K562 (cell line): ENCODE data around the gene HOXB3. TPM values are rescaled to one million over a fixed set of nuclear protein-coding genes. Genes with fewer than 3 reads are reported as not detected.
A peak's percentile ranks its signal among the peaks of the same experiment; 100 is the strongest.

Experiments
- ATAC-seq: fragments of 200-7000 bp; cut with Tn5 transposase; 3 replicates; pipeline ENCODE4 v1.9.1; 2020; ENCODE audit warnings: moderate library complexity
- BruUV-seq: library from RNA; stranded (reverse); fragments of 400-500 nt; replicated peaks from 2 replicates; lab custom pipeline; 2021; lab: Mats Ljungman, UMichigan
- CTCF ChIA-PET: fragments of 300-600 bp; formaldehyde crosslinking; extraction: SDS; loops from one replicate; lab custom pipeline; 2021; ENCODE audit warnings: low intra/inter-chr PET ratio; lab: Yijun Ruan, JAX
- POLR2A ChIA-PET: fragments of 300-600, 350-650 bp; sonication (Branson Sonifier 250); formaldehyde crosslinking; extraction: SDS; loops from one replicate; lab custom pipeline; 2021; ENCODE audit warnings: antibody characterized with exemption, inconsistent platforms; lab: Yijun Ruan, JAX
- DNase-seq, 4 experiments: peaks; one replicate each; pipeline versions ENCODE4 v3.0.0 to v3.0.0-alpha.2; 2011 to 2018; ENCODE audit warnings: low spot score in 3 of 4, mixed read lengths in 3 of 4; ENCODE audit errors: extremely low read depth in 1 of 4
- FAIRE-seq: peaks from 2 replicates; lab custom pipeline; 2011; peaks lifted over from hg19 to GRCh38; lab: Jason Lieb, UNC
- H2AFZ ChIP-seq: 2 replicates; pipeline ENCODE4 v1.6.0; 2011; ENCODE audit warnings: low read depth, low read length, control low read depth, inconsistent platforms
- H3K27ac ChIP-seq: fragments of 200-600 bp; 3 replicates; pipeline ENCODE4 v1.8.0; 2011; ENCODE audit warnings: low read depth, mild to moderate bottlenecking, control low read depth, inconsistent platforms, low read length, moderate library complexity, mixed read lengths; ENCODE audit errors: extremely low read depth
- H3K27me3 ChIP-seq, 2 experiments: fragments of 300-600 bp in 1 of 2; 2 replicates in 1 of 2; 3 replicates in 1 of 2; pipeline versions ENCODE4 v1.6.0 to v1.8.0; 2011; ENCODE audit warnings: inconsistent platforms in 2 of 2, low read length in 2 of 2, mild to moderate bottlenecking in 1 of 2, mixed read lengths in 1 of 2, moderate library complexity in 1 of 2; ENCODE audit not compliant: control insufficient read depth in 2 of 2, insufficient read depth in 2 of 2
- H3K36me3 ChIP-seq: fragments of 300-600 bp; 3 replicates; pipeline ENCODE4 v1.8.0; 2011; ENCODE audit warnings: mild to moderate bottlenecking, low read length, inconsistent platforms; ENCODE audit not compliant: control insufficient read depth, insufficient read depth
- H3K4me1 ChIP-seq, 2 experiments: fragments of 200-600 bp in 1 of 2; replicated peaks in 1 of 2; 2 replicates in 1 of 2; 3 replicates in 1 of 2; pipeline versions ENCODE4 v1.5.1 to v1.8.0; 2011; ENCODE audit warnings: inconsistent platforms in 2 of 2, low read length in 2 of 2, mild to moderate bottlenecking in 1 of 2, mixed read lengths in 1 of 2, moderate library complexity in 1 of 2; ENCODE audit not compliant: control insufficient read depth in 2 of 2, insufficient read depth in 2 of 2
- H3K4me2 ChIP-seq: 2 replicates; pipeline ENCODE4 v1.6.1; 2011; ENCODE audit warnings: low read length, control low read depth, inconsistent platforms, mixed read lengths; ENCODE audit not compliant: insufficient read depth
- H3K4me3 ChIP-seq: fragments of 200-600 bp; sonication (generic), shearing (Covaris generic); 2 replicates; pipeline ENCODE4 v1.5.1; 2016; ENCODE audit warnings: control low read depth, inconsistent platforms
- H3K79me2 ChIP-seq: fragments of 200-600 bp; 3 replicates; pipeline ENCODE4 v1.8.0; 2011; ENCODE audit warnings: low read length, inconsistent platforms; ENCODE audit not compliant: control insufficient read depth, insufficient read depth
- H3K9ac ChIP-seq, 2 experiments: 2 replicates each; pipeline versions ENCODE4 v1.6.0 to v1.6.1; 2011; ENCODE audit warnings: low read depth in 2 of 2, low read length in 2 of 2, control low read depth in 1 of 2, inconsistent platforms in 1 of 2, mild to moderate bottlenecking in 1 of 2, mixed read lengths in 1 of 2; ENCODE audit not compliant: insufficient read depth in 1 of 2
- H3K9me1 ChIP-seq: one replicate; pipeline ENCODE4 v1.6.0; 2011; ENCODE audit warnings: inconsistent platforms, mild to moderate bottlenecking, low read length, moderate library complexity; ENCODE audit not compliant: control insufficient read depth, insufficient read depth
- H3K9me3 ChIP-seq: replicated peaks from 2 replicates; pipeline ENCODE4 v1.5.1; 2011; ENCODE audit warnings: low read depth, low read length, inconsistent platforms; ENCODE audit not compliant: control insufficient read depth, insufficient read depth
- H4K20me1 ChIP-seq: replicated peaks from 2 replicates; pipeline ENCODE4 v1.6.1; 2011; ENCODE audit warnings: low read length, inconsistent platforms, mixed read lengths; ENCODE audit not compliant: control insufficient read depth, insufficient read depth
- BRCA1 ChIP-seq, 2 experiments: fragments of 450-650 bp in 1 of 2; sonication (generic) in 1 of 2; formaldehyde crosslinking in 1 of 2; IDR thresholded peaks; 2 replicates each; pipeline versions ENCODE4 v1.5.0 to v1.6.1; 2017 to 2020; ENCODE audit warnings: mild to moderate bottlenecking in 1 of 2, missing genetic modification reagents in 1 of 2
- CREM ChIP-seq: IDR thresholded peaks from 2 replicates; pipeline ENCODE4 v1.6.1; 2014; ENCODE audit warnings: antibody characterized with exemption, low read depth
- L3MBTL2 ChIP-seq: fragments of 450-650 bp; IDR thresholded peaks from 2 replicates; pipeline ENCODE4 v1.6.1; 2016; ENCODE audit warnings: mild to moderate bottlenecking, moderate library complexity
- POLR2B ChIP-seq: fragments of 450-650 bp; IDR thresholded peaks from 2 replicates; pipeline ENCODE4 v1.6.1; 2018; ENCODE audit warnings: low read depth; ENCODE audit not compliant: partially characterized antibody
- PRMT5 ChIP-seq: sonication (generic); formaldehyde crosslinking; IDR thresholded peaks from 2 replicates; pipeline ENCODE4 v1.5.0; 2020; ENCODE audit warnings: missing genetic modification reagents
- RBM22 ChIP-seq: fragments of 200-400 bp; formaldehyde crosslinking; IDR thresholded peaks from 2 replicates; pipeline ENCODE4 v1.6.1; 2018; ENCODE audit warnings: low read length, low read depth; ENCODE audit not compliant: poor library complexity, severe bottlenecking
- SMAD4 ChIP-seq: fragments of 250-450 bp; sonication (Bioruptor Pico); conservative IDR thresholded peaks from 2 replicates; pipeline ENCODE4 v1.8.0; 2021; ENCODE audit warnings: inconsistent platforms, mild to moderate bottlenecking, moderate library complexity
- ZKSCAN8 ChIP-seq: fragments of 200-800 bp; sonication (Bioruptor generic); IDR thresholded peaks from 2 replicates; pipeline ENCODE4 v1.6.1; 2016; ENCODE audit warnings: missing genetic modification characterization, missing compliant biosample characterization
- WGBS: fragments of 100-300 bp; shearing (Covaris generic); methylation state at CpG from one replicate; pipeline ENCODE4 v1.1.6; 2016; ENCODE audit warnings: low coverage, mixed read lengths; ENCODE audit not compliant: insufficient coverage; ENCODE audit errors: missing lambda C conversion rate; 5-methylcytosine and 5-hydroxymethylcytosine counted together
- in situ Hi-C: fragments of 300-500 bp; cut with MboI; formaldehyde crosslinking; loops from 4 replicates; pipeline ENCODE4 v1.15.0; 2018; ENCODE audit warnings: inconsistent platforms, mixed read lengths
- intact Hi-C: fragments of 100-400 bp; cut with micrococcal nuclease; formaldehyde crosslinking; loops from 2 replicates; pipeline ENCODE4 v1.14.2; 2022
- polyA plus RNA-seq, 8 experiments: library from polyadenylated mRNA; depleted of rRNA in 4 of 8; stranded (reverse) in 5 of 8; unstranded in 3 of 8; fragments of >200 nt; fragmentation: Nextera tagmentation in 2 of 8; fragmentation: Illumina TruSeq in 1 of 8; extraction: Ambion mirVana in 2 of 8; extraction: Trizol in 1 of 8; gene quantifications; 2 replicates each; pipeline versions ENCODE4 v1.2.1 to v1.2.3, GENCODE V29; 2011 to 2014; ENCODE audit warnings: inconsistent platforms in 1 of 8, missing spikeins in 1 of 8
- total RNA-seq, 7 experiments: library from RNA; depleted of rRNA in 6 of 7; stranded (reverse); fragments of >200 nt in 6 of 7; fragmentation: Illumina TruSeq in 2 of 7; extraction: Trizol in 2 of 7; gene quantifications; 2 replicates each; pipeline versions ENCODE4 v1.2.1 to v1.2.3, GENCODE V29; 2011 to 2021; ENCODE audit warnings: low replicate concordance in 1 of 7
- TF ChIP-seq, protein P1 (sequence below): fragments of 250-450 bp; sonication (Bioruptor Pico); IDR thresholded peaks from 2 replicates; pipeline ENCODE4 v1.8.0; 2022; ENCODE audit warnings: inconsistent platforms, mild to moderate bottlenecking, moderate library complexity, borderline replicate concordance
- TF ChIP-seq, protein P2 (sequence below): fragments of 450-650 bp; IDR thresholded peaks from 2 replicates; pipeline ENCODE4 v1.6.1; 2017; ENCODE audit warnings: antibody characterized with exemption, mild to moderate bottlenecking
- TF ChIP-seq, protein P3 (sequence below), 2 experiments: IDR thresholded peaks; 2 replicates each; pipeline ENCODE4 v1.6.1; 2012; ENCODE audit warnings: improper control_type of control experiment in 2 of 2, low read depth in 2 of 2, low read length in 2 of 2, borderline replicate concordance in 1 of 2

HOXB3 gene
- total and polyA plus RNA-seq, 9 of the 15 experiments (the other 6 are each of a cell fraction or from before 2014, with no cell fraction given), result 2.4 to 41.3 (median 20.2) TPM

DNA sequence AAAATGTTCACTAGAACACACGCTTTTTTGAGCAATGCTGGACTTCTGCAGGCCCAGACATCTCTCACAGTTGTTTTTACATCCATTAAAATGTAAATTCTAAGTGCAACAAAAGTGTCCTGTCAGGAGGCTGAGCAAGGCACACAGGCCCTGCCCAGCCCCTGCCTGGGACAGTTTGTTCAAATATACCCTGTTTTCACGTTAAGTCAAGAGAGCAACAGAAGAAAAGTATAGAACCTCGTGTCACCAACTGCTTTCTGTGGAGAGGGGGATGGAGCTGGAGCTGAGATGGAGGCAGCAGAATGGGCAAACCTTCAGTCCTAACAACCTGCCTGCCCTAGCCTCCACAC is 40.8 kb downstream of the HOXB3 start:
- peak overlapping the region; percentile 95 for H3K27ac ChIP-seq

More for the DNA sequence above, 40.8 kb downstream of the HOXB3 start:
- Histone ChIP-seq H3K27me3 (no peaks in the 10 kb centered on the region), H3K9me1 (no peaks in the 10 kb centered on the region), H3K9me3 (no peaks in the 10 kb centered on the region), H3K4me3 (no peak overlapping the region), H2AFZ (no peak overlapping the region), H3K9ac (peak overlapping the region; percentile 18 to 93; a peak in 2 of 4 replicates), H3K4me1 (peaks cover 30 to 54% of the 10 kb centered on the region in 2 experiments)
- 8% methylated on average over 3 of the region's 3 CpGs for WGBS
- POLR2A ChIA-PET, result interaction anchor here (0.6 to 2.5 kb wide), 6 partner anchors 10 to 300 kb away, joined by 3 to 8 read pairs (median 4); no protein-coding TSS in a partner anchor
- TF ChIP-seq POLR2B (peak; percentile 29), RBM22 (no peak), PRMT5 (CRISPR knock-in tag) (no peak), SMAD4 (CRISPR knock-in tag) (0 out of 2 replicates have a peak, but pooled peaks have one; percentile 27), L3MBTL2 (0 out of 2 replicates have a peak, but pooled peaks have one; percentile 12), CREM (no peak), ZKSCAN8 (no peak), BRCA1 (IDR thresholded peaks at IDR 0.05) (no peak), BRCA1 (CRISPR knock-in tag; IDR thresholded peaks at IDR 0.05) (no peak)
- TF ChIP-seq, protein P1, sequence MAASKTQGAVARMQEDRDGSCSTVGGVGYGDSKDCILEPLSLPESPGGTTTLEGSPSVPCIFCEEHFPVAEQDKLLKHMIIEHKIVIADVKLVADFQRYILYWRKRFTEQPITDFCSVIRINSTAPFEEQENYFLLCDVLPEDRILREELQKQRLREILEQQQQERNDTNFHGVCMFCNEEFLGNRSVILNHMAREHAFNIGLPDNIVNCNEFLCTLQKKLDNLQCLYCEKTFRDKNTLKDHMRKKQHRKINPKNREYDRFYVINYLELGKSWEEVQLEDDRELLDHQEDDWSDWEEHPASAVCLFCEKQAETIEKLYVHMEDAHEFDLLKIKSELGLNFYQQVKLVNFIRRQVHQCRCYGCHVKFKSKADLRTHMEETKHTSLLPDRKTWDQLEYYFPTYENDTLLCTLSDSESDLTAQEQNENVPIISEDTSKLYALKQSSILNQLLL (CRISPR knock-in tag), result no peak
- TF ChIP-seq, protein P2, sequence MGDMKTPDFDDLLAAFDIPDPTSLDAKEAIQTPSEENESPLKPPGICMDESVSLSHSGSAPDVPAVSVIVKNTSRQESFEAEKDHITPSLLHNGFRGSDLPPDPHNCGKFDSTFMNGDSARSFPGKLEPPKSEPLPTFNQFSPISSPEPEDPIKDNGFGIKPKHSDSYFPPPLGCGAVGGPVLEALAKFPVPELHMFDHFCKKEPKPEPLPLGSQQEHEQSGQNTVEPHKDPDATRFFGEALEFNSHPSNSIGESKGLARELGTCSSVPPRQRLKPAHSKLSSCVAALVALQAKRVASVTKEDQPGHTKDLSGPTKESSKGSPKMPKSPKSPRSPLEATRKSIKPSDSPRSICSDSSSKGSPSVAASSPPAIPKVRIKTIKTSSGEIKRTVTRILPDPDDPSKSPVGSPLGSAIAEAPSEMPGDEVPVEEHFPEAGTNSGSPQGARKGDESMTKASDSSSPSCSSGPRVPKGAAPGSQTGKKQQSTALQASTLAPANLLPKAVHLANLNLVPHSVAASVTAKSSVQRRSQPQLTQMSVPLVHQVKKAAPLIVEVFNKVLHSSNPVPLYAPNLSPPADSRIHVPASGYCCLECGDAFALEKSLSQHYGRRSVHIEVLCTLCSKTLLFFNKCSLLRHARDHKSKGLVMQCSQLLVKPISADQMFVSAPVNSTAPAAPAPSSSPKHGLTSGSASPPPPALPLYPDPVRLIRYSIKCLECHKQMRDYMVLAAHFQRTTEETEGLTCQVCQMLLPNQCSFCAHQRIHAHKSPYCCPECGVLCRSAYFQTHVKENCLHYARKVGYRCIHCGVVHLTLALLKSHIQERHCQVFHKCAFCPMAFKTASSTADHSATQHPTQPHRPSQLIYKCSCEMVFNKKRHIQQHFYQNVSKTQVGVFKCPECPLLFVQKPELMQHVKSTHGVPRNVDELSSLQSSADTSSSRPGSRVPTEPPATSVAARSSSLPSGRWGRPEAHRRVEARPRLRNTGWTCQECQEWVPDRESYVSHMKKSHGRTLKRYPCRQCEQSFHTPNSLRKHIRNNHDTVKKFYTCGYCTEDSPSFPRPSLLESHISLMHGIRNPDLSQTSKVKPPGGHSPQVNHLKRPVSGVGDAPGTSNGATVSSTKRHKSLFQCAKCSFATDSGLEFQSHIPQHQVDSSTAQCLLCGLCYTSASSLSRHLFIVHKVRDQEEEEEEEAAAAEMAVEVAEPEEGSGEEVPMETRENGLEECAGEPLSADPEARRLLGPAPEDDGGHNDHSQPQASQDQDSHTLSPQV, result peak; percentile 25; the same call in 1 of the 2 replicates
- TF ChIP-seq, protein P3, sequence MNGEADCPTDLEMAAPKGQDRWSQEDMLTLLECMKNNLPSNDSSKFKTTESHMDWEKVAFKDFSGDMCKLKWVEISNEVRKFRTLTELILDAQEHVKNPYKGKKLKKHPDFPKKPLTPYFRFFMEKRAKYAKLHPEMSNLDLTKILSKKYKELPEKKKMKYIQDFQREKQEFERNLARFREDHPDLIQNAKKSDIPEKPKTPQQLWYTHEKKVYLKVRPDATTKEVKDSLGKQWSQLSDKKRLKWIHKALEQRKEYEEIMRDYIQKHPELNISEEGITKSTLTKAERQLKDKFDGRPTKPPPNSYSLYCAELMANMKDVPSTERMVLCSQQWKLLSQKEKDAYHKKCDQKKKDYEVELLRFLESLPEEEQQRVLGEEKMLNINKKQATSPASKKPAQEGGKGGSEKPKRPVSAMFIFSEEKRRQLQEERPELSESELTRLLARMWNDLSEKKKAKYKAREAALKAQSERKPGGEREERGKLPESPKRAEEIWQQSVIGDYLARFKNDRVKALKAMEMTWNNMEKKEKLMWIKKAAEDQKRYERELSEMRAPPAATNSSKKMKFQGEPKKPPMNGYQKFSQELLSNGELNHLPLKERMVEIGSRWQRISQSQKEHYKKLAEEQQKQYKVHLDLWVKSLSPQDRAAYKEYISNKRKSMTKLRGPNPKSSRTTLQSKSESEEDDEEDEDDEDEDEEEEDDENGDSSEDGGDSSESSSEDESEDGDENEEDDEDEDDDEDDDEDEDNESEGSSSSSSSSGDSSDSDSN (IDR thresholded peaks at IDR 0.05; ENCODE audit: borderline replicate concordance in 1 of 2, low read depth in 2 of 2, low read length in 2 of 2), result 0 out of 4 replicates have a peak, but pooled peaks of 1 of the 2 experiments have one; percentile 20
- TF ChIP-seq, all 486 proteins: peak for 5
- intact Hi-C loops, result loop anchor here (2.0 kb wide), 1 partner anchor 48 kb away; no protein-coding TSS in a partner anchor
- no peak for FAIRE-seq
- in situ Hi-C loops, result no loop called here
- CTCF ChIA-PET, result no interaction called here
- Histone ChIP-seq H3K79me2 (peaks cover 71% of the 10 kb centered on the region), H4K20me1 (no peaks in the 10 kb centered on the region), H3K4me2 (no peak overlapping the region), H3K36me3 (peaks cover 51% of the 10 kb centered on the region; the same call in 2 of the 3 replicates)
- DNase-seq, result no peak
- no peak for ATAC-seq
- no TSS peak for BruUV-seq
